A549 (cell line): Measurements from ENCODE around the gene COPZ2.
"Not testable (repeated sequence)": the region's sequence is repeated elsewhere in the genome, so short reads cannot be mapped to it uniquely, and the experiment has no call there.

Experiments
- POLR2A ChIP-seq: IDR thresholded peaks from 2 replicates; pipeline ENCODE4 v1.6.1; 2012; ENCODE audit warnings: mild to moderate bottlenecking, low read length
- POLR2AphosphoS2 ChIP-seq: conservative IDR thresholded peaks from 2 replicates; pipeline ENCODE4 v1.6.1; 2012; ENCODE audit warnings: low read length, improper control_type of control experiment, inconsistent platforms
- TF ChIP-seq, protein P1 (sequence below): fragments of >200 bp; sonication (Bioruptor Twin); formaldehyde crosslinking; IDR thresholded peaks from 3 replicates; pipeline ENCODE4 v1.5.1; 2016
- TF ChIP-seq, protein P2 (sequence below): fragments of >200 bp; sonication (Bioruptor Twin); formaldehyde crosslinking; IDR thresholded peaks from 3 replicates; pipeline ENCODE4 v1.6.1; 2016
- TF ChIP-seq, protein P3 (sequence below): IDR thresholded peaks from 2 replicates; pipeline ENCODE4 v1.6.1; 2012

DNA sequence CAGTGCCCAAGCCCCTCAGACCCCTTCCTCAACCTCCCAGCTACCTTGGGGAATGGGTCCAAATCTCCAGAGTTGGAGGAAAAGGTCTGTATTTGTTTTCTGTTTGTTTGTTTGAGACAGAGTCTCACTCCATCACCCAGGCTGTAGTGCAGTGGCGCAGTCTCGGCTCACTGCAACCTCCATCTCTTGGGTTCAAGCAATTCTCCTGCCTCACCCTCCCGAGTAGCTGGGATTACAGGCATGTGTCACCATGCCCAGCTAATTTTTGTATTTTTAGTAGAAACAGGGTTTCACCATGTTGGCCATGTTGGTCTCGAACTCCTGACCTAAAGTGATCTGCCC, 19.8 kb downstream of the COPZ2 start:
- TF ChIP-seq, protein P1, sequence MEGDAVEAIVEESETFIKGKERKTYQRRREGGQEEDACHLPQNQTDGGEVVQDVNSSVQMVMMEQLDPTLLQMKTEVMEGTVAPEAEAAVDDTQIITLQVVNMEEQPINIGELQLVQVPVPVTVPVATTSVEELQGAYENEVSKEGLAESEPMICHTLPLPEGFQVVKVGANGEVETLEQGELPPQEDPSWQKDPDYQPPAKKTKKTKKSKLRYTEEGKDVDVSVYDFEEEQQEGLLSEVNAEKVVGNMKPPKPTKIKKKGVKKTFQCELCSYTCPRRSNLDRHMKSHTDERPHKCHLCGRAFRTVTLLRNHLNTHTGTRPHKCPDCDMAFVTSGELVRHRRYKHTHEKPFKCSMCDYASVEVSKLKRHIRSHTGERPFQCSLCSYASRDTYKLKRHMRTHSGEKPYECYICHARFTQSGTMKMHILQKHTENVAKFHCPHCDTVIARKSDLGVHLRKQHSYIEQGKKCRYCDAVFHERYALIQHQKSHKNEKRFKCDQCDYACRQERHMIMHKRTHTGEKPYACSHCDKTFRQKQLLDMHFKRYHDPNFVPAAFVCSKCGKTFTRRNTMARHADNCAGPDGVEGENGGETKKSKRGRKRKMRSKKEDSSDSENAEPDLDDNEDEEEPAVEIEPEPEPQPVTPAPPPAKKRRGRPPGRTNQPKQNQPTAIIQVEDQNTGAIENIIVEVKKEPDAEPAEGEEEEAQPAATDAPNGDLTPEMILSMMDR = not testable (repeated sequence)
- TF ChIP-seq, protein P2, sequence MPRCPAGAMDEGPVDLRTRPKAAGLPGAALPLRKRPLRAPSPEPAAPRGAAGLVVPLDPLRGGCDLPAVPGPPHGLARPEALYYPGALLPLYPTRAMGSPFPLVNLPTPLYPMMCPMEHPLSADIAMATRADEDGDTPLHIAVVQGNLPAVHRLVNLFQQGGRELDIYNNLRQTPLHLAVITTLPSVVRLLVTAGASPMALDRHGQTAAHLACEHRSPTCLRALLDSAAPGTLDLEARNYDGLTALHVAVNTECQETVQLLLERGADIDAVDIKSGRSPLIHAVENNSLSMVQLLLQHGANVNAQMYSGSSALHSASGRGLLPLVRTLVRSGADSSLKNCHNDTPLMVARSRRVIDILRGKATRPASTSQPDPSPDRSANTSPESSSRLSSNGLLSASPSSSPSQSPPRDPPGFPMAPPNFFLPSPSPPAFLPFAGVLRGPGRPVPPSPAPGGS = not testable (repeated sequence)
- TF ChIP-seq POLR2A, POLR2AphosphoS2: not testable (repeated sequence)
- TF ChIP-seq, protein P3, sequence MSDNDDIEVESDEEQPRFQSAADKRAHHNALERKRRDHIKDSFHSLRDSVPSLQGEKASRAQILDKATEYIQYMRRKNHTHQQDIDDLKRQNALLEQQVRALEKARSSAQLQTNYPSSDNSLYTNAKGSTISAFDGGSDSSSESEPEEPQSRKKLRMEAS = not testable (repeated sequence)
